Neuronal stem cell (in vitro differentiated cells): ENCODE results near the gene UCMA.

Source experiments
- DNase-seq: peaks from one replicate; pipeline ENCODE4 v3.0.0-alpha.2; 2013; ENCODE audit warnings: low spot score
- H2AFZ ChIP-seq: one replicate; pipeline ENCODE4 v1.6.1; 2013; ENCODE audit warnings: mild to moderate bottlenecking, low read length, inconsistent platforms
- H2AK5ac ChIP-seq: 2 replicates; pipeline ENCODE4 v1.6.1; 2013; ENCODE audit warnings: low read depth, mild to moderate bottlenecking, inconsistent platforms, low read length, moderate library complexity, mixed read lengths
- H2BK120ac ChIP-seq: 2 replicates; pipeline ENCODE4 v1.6.1; 2013; ENCODE audit warnings: low read depth, mild to moderate bottlenecking, inconsistent platforms, low read length, moderate library complexity, mixed read lengths
- H2BK12ac ChIP-seq: one replicate; pipeline ENCODE4 v1.6.1; 2013; ENCODE audit warnings: low read length, inconsistent platforms
- H2BK15ac ChIP-seq: 2 replicates; pipeline ENCODE4 v1.6.1; 2013; ENCODE audit warnings: mild to moderate bottlenecking, low read length, inconsistent platforms, mixed read lengths
- H2BK5ac ChIP-seq: one replicate; pipeline ENCODE4 v1.6.1; 2013; ENCODE audit warnings: inconsistent platforms, mild to moderate bottlenecking, low read length, moderate library complexity
- H3K14ac ChIP-seq: one replicate; pipeline ENCODE4 v1.6.1; 2013; ENCODE audit warnings: low read length, inconsistent platforms
- H3K18ac ChIP-seq: 2 replicates; pipeline ENCODE4 v1.6.1; 2013; ENCODE audit warnings: low read length, inconsistent platforms
- H3K23ac ChIP-seq: 2 replicates; pipeline ENCODE4 v1.6.1; 2013; ENCODE audit warnings: low read depth, mild to moderate bottlenecking, mixed read lengths, low read length, inconsistent platforms; ENCODE audit not compliant: poor library complexity
- H3K27ac ChIP-seq: replicated peaks from 3 replicates; pipeline ENCODE4 v1.5.1; 2013; ENCODE audit warnings: low read length, inconsistent platforms
- H3K27me3 ChIP-seq, 3 experiments: 2 replicates each; pipeline ENCODE4 v1.6.1; 2013; ENCODE audit warnings: low read length in 3 of 3, mild to moderate bottlenecking in 2 of 3, inconsistent platforms in 1 of 3, low read depth in 1 of 3, mixed read lengths in 1 of 3, moderate library complexity in 1 of 3; ENCODE audit not compliant: control insufficient read depth in 3 of 3, insufficient read depth in 3 of 3
- H3K36me3 ChIP-seq, 2 donors: replicated peaks in 1 of 2; 2 replicates each; pipeline ENCODE4 v1.6.1; 2013; ENCODE audit warnings: low read length in 2 of 2; ENCODE audit not compliant: control insufficient read depth in 2 of 2, insufficient read depth in 2 of 2
- H3K4ac ChIP-seq: 2 replicates; pipeline ENCODE4 v1.6.1; 2013; ENCODE audit warnings: inconsistent platforms, mild to moderate bottlenecking, low read length, moderate library complexity
- H3K4me1 ChIP-seq, 2 donors: 1 replicate in 1 of 2; 2 replicates in 1 of 2; pipeline ENCODE4 v1.6.1; 2013; ENCODE audit warnings: low read length in 2 of 2, low read depth in 1 of 2; ENCODE audit not compliant: control insufficient read depth in 2 of 2, insufficient read depth in 1 of 2
- H3K4me2 ChIP-seq: one replicate; pipeline ENCODE4 v1.6.1; 2013; ENCODE audit warnings: mild to moderate bottlenecking, low read length, inconsistent platforms; ENCODE audit not compliant: insufficient read depth, poor library complexity, severe bottlenecking
- H3K4me3 ChIP-seq, 2 donors: 2 replicates each; pipeline ENCODE4 v1.5.1; 2013; ENCODE audit warnings: low read length in 2 of 2, mild to moderate bottlenecking in 2 of 2, inconsistent platforms in 1 of 2, moderate library complexity in 1 of 2
- H3K79me1 ChIP-seq: one replicate; pipeline ENCODE4 v1.6.1; 2013; ENCODE audit warnings: low read depth, mild to moderate bottlenecking, inconsistent platforms, low read length, moderate library complexity
- H3K9ac ChIP-seq: one replicate; pipeline ENCODE4 v1.6.1; 2013; ENCODE audit warnings: mild to moderate bottlenecking, low read depth, low read length, inconsistent platforms; ENCODE audit not compliant: poor library complexity
- H3K9me3 ChIP-seq, 2 donors: replicated peaks in 1 of 2; 2 replicates each; pipeline versions ENCODE3 to v1.6.1; 2013; ENCODE audit warnings: low read length in 2 of 2, mild to moderate bottlenecking in 2 of 2, inconsistent platforms in 1 of 2, low read depth in 1 of 2, mixed read lengths in 1 of 2, moderate library complexity in 1 of 2; ENCODE audit not compliant: control insufficient read depth in 2 of 2, insufficient read depth in 1 of 2
- H4K8ac ChIP-seq: one replicate; pipeline ENCODE4 v1.6.1; 2013; ENCODE audit warnings: low read depth, mild to moderate bottlenecking, inconsistent platforms, low read length, moderate library complexity
- H4K91ac ChIP-seq: one replicate; pipeline ENCODE4 v1.6.1; 2013; ENCODE audit warnings: low read length, low read depth, mild to moderate bottlenecking, inconsistent platforms; ENCODE audit not compliant: poor library complexity
- WGBS, 2 donors: extraction: QIAGEN DNeasy Blood & Tissue Kit; methylation state at CpG; one replicate each; pipeline ENCODE4 v1.1.7; 2013; ENCODE audit warnings: missing lambda C conversion rate in 2 of 2, mixed read lengths in 1 of 2; ENCODE audit not compliant: insufficient read length in 2 of 2, insufficient replicate concordance in 1 of 2; ENCODE audit errors: extremely low coverage in 2 of 2; 5-methylcytosine and 5-hydroxymethylcytosine counted together

UCMA gene

GRCh38 chr10:13187135-13187534 is 47.0 kb downstream of the UCMA start:
- H3K36me3 ChIP-seq = peaks cover 46 to 100% of the 10 kb centered on the region in 2 donors
- no peak overlapping the region for H2AK5ac ChIP-seq
- no peak overlapping the region for H3K4ac ChIP-seq

GRCh38 chr10:13184730-13185514 is 49.3 kb downstream of the UCMA start:
- peaks cover 51 to 99% of the 10 kb centered on the region in 2 donors for H3K36me3 ChIP-seq

More at GRCh38 chr10:13187135-13187534, 47.0 kb downstream of the UCMA start:
- Histone ChIP-seq H4K91ac (no peak overlapping the region), H3K27me3 (no peaks in the 10 kb centered on the region), H2BK5ac (no peak overlapping the region), H4K8ac (no peak overlapping the region), H3K9me3 (peaks cover 4 to 19% of the 10 kb centered on the region in 2 donors), H3K4me1 (no peaks in the 10 kb centered on the region), H3K79me1 (no peaks in the 10 kb centered on the region), H3K9ac (no peak overlapping the region), H3K14ac (no peak overlapping the region), H3K18ac (no peak overlapping the region), H2BK15ac (no peak overlapping the region), H2BK12ac (no peak overlapping the region), H3K23ac (no peak overlapping the region), H2AFZ (no peak overlapping the region), H2BK120ac (no peak overlapping the region), H3K4me2 (no peak overlapping the region), H3K27ac (no peak overlapping the region), H3K4me3 (no peak overlapping the region)
- DNase-seq = no peak
- no CpG with 5 or more reads among the region's 3 CpGs for WGBS, 2 donors

GRCh38 chr10:13184276-13184675 is 49.9 kb downstream of the UCMA start:
- Histone ChIP-seq H2AFZ (no peak overlapping the region), H3K36me3 (peaks cover 50 to 99% of the 10 kb centered on the region in 2 donors), H3K9me3 (peaks cover 4 to 19% of the 10 kb centered on the region in 2 donors), H2BK12ac (no peak overlapping the region), H4K8ac (no peak overlapping the region), H3K4me3 (no peak overlapping the region), H3K18ac (no peak overlapping the region), H4K91ac (no peak overlapping the region), H3K4me2 (no peak overlapping the region), H3K4ac (no peak overlapping the region), H3K14ac (no peak overlapping the region), H3K9ac (no peak overlapping the region), H3K4me1 (no peaks in the 10 kb centered on the region), H2BK15ac (no peak overlapping the region), H3K23ac (no peak overlapping the region), H2AK5ac (no peak overlapping the region), H2BK5ac (no peak overlapping the region), H2BK120ac (no peak overlapping the region), H3K79me1 (no peaks in the 10 kb centered on the region), H3K27me3 (no peaks in the 10 kb centered on the region), H3K27ac (no peak overlapping the region)
- DNase-seq = no peak
- WGBS, 2 donors = no CpG with 5 or more reads among the region's 2 CpGs

More at GRCh38 chr10:13184730-13185514, 49.3 kb downstream of the UCMA start:
- Histone ChIP-seq H3K18ac (no peak overlapping the region), H3K4me3 (no peak overlapping the region), H2BK15ac (no peak overlapping the region), H3K4me1 (no peaks in the 10 kb centered on the region), H2BK120ac (no peak overlapping the region), H3K9me3 (peaks cover 4 to 19% of the 10 kb centered on the region in 2 donors), H3K4me2 (no peak overlapping the region), H2BK5ac (no peak overlapping the region), H3K14ac (no peak overlapping the region), H3K4ac (no peak overlapping the region), H3K27ac (no peak overlapping the region), H3K79me1 (no peaks in the 10 kb centered on the region), H4K91ac (no peak overlapping the region), H4K8ac (no peak overlapping the region), H2BK12ac (no peak overlapping the region), H3K27me3 (no peaks in the 10 kb centered on the region), H2AK5ac (no peak overlapping the region), H3K9ac (peak overlapping the region; percentile 46), H2AFZ (no peak overlapping the region), H3K23ac (no peak overlapping the region)
- no peak for DNase-seq
- no CpG with 5 or more reads among the region's 5 CpGs for WGBS, 2 donors

- no CpG with 5 or more reads among the region's 5 CpGs for WGBS, 2 donors
- peaks cover 49 to 99% of the 10 kb centered on the region in 2 donors for H3K36me3 ChIP-seq
These were observed 50.5 kb downstream of the UCMA start for GRCh38 chr10:13183625-13184024.

More at GRCh38 chr10:13183625-13184024, 50.5 kb downstream of the UCMA start:
- no peak overlapping the region for H3K9ac ChIP-seq
- H2BK12ac ChIP-seq = no peak overlapping the region
- H3K9me3 ChIP-seq = peaks cover 4 to 19% of the 10 kb centered on the region in 2 donors
- no peak overlapping the region for H2BK5ac ChIP-seq
- no peak overlapping the region for H2AK5ac ChIP-seq
- no peak for DNase-seq
- H3K4me3 ChIP-seq = no peak overlapping the region
- H2AFZ ChIP-seq = no peak overlapping the region
- no peak overlapping the region for H3K18ac ChIP-seq
- no peak overlapping the region for H2BK15ac ChIP-seq
- H3K14ac ChIP-seq = no peak overlapping the region
- no peak overlapping the region for H3K23ac ChIP-seq
- H3K4me1 ChIP-seq = no peaks in the 10 kb centered on the region
- no peak overlapping the region for H4K8ac ChIP-seq
- no peak overlapping the region for H4K91ac ChIP-seq
- H3K4ac ChIP-seq = no peak overlapping the region
- no peak overlapping the region for H3K4me2 ChIP-seq
- H3K27me3 ChIP-seq = no peaks in the 10 kb centered on the region
- H3K27ac ChIP-seq = no peak overlapping the region
- H2BK120ac ChIP-seq = no peak overlapping the region
- H3K79me1 ChIP-seq = no peaks in the 10 kb centered on the region
